Forelimb muscle (tissue), 1 donor: ENCODE measurements around the gene LCE7A. TPM values are rescaled to one million over a fixed set of nuclear protein-coding genes. Genes with fewer than 3 reads are reported as not detected.

ENCODE experiments used
- DNase-seq: peaks from one replicate; pipeline ENCODE4 v3.0.0-alpha.2; 2013; ENCODE audit warnings: low read depth
- polyA plus RNA-seq: library from polyadenylated mRNA; unstranded; fragments of 120-200 nt; gene quantifications from one replicate; pipeline ENCODE4 v1.2.1, GENCODE V29; 2013; ENCODE audit not compliant: insufficient read length

LCE7A gene
- polyA plus RNA-seq, 1 donor, result not detected

DNA sequence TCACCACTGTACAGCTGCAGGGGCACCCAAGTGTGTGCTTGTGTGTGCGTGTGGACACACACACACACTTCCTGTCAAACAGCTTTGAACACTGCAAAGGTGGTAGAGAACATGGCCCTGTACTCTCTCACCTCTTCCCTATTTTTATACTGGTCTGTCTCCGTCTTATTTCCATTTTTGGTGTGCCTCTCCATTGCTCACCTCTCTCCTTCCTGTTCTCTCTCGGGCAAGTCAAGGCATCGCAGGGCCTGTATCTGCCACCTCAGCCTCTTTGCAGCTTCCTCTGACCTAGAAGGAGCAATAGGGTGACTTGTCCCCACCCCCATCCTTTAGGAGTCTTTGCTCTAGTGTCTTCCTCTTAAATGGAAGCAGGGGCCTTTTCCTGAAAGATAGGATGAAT, 20.5 kb downstream of the LCE7A start:
- DNase-seq, result no peak

- no peak for DNase-seq
These were observed 21.1 kb downstream of the LCE7A start for GRCh38 chr1:152880907-152881306.

DNA sequence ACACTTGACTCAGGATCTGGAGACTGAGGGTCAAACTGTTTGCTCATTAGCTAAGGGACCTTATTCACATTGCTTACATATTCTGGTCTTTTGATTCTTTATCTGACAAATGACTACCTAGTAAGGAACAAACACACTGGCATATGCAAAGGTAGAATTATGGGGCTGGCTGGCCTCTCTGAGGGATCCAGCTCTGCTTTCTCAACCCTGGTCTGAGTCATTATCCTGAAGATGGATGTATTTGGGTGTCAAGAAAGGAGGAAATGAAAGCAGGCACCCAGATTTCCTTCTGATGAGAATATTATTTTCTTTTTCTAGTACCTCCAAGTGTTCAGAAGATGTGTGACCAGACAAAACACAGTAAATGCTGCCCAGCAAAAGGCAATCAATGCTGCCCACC, 24.3 kb downstream of the LCE7A start:
- DNase-seq, result no peak

DNA sequence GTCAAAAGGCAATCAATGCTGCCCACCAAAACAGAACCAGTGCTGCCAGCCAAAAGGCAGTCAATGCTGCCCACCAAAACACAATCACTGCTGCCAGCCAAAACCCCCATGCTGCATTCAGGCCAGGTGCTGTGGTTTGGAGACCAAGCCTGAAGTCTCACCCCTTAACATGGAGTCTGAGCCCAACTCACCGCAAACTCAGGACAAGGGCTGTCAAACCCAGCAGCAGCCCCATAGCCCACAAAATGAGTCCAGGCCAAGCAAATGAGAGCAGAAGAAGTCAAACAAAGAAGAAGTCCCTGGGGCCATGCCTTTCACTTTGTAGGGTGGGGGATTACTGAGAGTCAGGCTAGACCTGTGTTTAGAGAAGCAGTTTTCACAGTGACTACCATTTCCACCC, 24.7 kb downstream of the LCE7A start:
- DNase-seq, result no peak

DNA sequence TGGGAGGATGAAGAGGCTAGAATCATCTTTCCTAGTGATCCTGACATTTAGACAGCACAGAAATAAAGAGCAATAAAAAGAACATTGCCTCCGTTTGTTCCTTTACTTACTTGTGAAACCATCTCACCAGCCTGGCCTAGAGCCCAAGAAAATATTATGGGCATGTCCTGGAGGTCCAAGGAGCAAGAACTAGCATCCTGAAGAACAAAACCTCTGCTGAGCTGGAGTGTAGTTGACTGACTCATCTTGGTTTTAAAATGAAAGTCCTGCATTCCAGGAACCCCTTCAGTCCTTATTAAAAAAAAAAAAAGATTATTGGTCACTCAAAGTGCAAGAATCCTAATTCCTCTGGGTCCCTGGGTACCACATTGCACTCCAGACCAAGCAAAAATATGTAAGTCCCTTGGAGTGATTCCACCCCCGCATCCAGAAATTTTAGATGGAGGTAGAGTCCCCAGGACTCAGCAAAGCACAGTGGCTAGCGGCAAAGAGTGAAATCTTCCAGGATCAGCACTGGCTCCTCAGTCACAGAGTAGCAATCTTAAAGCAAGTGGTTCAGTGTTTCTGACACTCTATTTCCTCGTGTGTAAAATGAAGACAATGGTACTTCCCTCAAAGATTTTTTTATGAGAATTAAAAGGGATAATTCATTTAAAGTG, 25.3 kb downstream of the LCE7A start:
- DNase-seq, result no peak

GRCh38 chr1:152886085-152886484, 26.3 kb downstream of the LCE7A start:
- no peak for DNase-seq

- DNase-seq, result no peak
These were observed 27.1 kb downstream of the LCE7A start for GRCh38 chr1:152886758-152887409.

- no peak for DNase-seq
These were observed 28.3 kb downstream of the LCE7A start for GRCh38 chr1:152888126-152888525.

DNA sequence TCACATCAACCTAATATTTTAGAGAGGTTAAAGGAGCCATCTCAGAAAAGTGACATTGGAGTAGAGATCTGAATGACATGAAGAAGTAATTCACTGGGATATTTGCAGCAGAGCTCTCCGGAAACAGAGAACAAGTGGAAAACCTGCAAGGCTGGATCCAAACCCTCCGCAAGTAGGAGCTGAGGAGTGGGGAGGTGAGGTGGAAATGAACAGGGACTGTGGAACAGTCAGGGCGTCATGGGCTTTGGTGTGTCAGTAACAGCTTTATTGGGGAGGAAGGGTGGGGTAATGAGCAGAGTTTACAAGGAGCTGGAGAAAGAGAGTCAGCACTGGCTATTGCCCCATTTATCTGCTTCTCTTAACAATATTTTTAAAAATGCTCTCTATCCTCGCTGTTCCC, 39.2 kb downstream of the LCE7A start:
- DNase-seq, result no peak

DNA sequence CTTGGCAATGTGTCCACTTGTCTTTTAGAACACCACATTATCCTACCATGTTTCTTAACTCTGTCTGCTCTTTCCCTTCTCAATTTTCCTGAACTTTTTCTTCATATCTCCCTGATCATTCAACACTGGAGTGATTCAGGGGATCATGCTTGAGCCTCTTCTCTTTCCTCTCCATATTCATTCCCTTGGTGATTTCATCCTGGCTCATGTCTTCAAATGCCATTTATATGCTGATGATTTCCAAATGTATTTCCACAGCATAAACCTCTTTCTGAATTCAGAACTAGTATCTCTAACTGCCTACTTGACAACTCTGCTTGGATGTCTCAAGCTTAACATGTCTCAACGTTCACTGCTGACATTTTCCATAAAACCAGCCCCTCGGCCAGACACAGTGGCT, 40.1 kb downstream of the LCE7A start:
- no peak for DNase-seq

DNA sequence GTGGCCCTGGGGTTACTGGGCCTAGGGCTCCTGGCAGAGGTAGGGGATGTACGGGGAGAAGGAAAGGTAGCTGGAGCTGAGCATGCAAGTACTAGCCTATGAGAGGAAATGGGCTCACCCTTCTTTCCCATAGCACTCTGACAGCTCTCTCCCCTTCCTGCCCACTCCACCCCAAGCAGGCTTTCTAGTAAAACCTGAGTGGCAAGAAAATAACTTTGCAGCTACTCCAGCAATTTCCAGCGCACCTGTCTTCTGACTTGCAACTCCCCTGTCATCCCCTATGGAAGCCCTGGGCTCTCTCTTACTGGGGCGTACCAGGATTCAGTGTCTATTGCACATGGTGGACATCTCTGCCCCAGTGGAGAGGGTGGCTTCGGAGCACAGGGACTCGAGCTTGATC, 41.8 kb downstream of the LCE7A start:
- DNase-seq, result no peak

DNA sequence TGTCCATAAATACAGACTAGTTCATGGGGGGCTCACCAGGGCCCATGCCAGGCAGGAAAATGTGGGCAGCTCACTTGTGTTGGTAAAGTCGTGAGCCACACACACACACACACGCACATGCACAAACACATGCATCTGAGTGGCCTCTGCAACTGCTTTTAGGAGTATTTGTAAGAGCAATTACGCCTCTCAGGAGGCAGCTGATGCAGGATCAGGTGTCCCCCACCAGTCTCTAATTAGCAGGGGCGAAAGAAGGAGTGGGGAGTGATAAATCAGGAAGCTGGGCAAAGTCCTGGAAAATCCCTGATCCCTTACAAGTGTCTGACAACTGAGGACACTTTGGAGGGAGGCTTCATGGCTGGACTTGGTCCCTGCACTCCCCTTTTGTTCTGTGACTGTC, 42.8 kb downstream of the LCE7A start:
- DNase-seq, result no peak

GRCh38 chr1:152904688-152905440, 45.1 kb downstream of the LCE7A start:
- DNase-seq, result no peak

GRCh38 chr1:152906023-152906565, 46.3 kb downstream of the LCE7A start:
- DNase-seq, result no peak

GRCh38 chr1:152907686-152908601, 48.1 kb downstream of the LCE7A start, which contains the start of gene IVL:
TSS of gene IVL (plus strand) at chr1:152908546. CDS start at chr1:152909798, 1,252 bp downstream.
- no peak for DNase-seq

DNA sequence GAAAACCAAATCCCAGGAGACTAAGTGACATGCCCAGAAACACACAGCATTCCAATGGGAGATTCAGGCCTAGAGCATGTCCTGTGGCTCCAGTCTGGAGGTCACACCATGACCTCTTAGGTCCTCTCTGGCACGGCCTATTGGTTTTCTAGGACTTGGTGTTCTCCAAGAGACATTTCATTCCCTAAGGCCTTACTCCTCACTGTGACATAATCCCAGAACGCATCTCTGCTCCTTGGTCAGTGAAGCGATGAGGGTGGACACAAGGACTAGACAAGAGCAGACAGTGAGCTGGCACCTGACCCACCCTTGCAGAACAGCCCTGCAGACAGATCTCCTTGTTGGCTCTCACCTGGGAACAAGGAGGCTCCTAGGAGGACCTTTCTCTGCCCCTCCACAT, 49.4 kb downstream of the LCE7A start:
- DNase-seq, result no peak

Other genes with a start within 250 kb of the LCE7A start
- gene LCE3B, start 246.2 kb upstream of the LCE7A start, polyA plus RNA-seq, result not detected
- gene LCE3A, start 236.9 kb upstream of the LCE7A start, polyA plus RNA-seq, result not detected
- gene LCE2D, start 196.6 kb upstream of the LCE7A start, polyA plus RNA-seq, result not detected
- gene LCE2C, start 184.7 kb upstream of the LCE7A start, polyA plus RNA-seq, result not detected
- not detected for gene LCE2B, start 173.9 kb upstream of the LCE7A start, polyA plus RNA-seq
- not detected for gene LCE2A, start 161.7 kb upstream of the LCE7A start, polyA plus RNA-seq
- gene LCE4A, start 151.8 kb upstream of the LCE7A start, polyA plus RNA-seq, result not detected
- not detected for gene KPRP, start 102.0 kb upstream of the LCE7A start, polyA plus RNA-seq
- gene LCE1F, start 84.9 kb upstream of the LCE7A start, polyA plus RNA-seq, result not detected
- not detected for gene LCE1E, start 73.7 kb upstream of the LCE7A start, polyA plus RNA-seq
- gene LCE1D, start 63.3 kb upstream of the LCE7A start, polyA plus RNA-seq, result not detected
- not detected for gene LCE1C, start 53.3 kb upstream of the LCE7A start, polyA plus RNA-seq
- gene LCE1B, start 48.0 kb upstream of the LCE7A start, polyA plus RNA-seq, result not detected
- gene LCE1A, start 32.5 kb upstream of the LCE7A start, polyA plus RNA-seq, result not detected
- gene LCE6A, start 17.1 kb upstream of the LCE7A start, polyA plus RNA-seq, result not detected
- not detected for gene SMCP, start 18.3 kb downstream of the LCE7A start, polyA plus RNA-seq
- gene IVL, start 48.5 kb downstream of the LCE7A start, polyA plus RNA-seq, result not detected
- not detected for gene SPRR5, start 87.2 kb downstream of the LCE7A start, polyA plus RNA-seq
- gene SPRR4, start 110.7 kb downstream of the LCE7A start, polyA plus RNA-seq, result not detected
- gene SPRR1A, start 124.1 kb downstream of the LCE7A start, polyA plus RNA-seq, result not detected
- not detected for gene SPRR3, start 141.8 kb downstream of the LCE7A start, polyA plus RNA-seq
- gene SPRR1B, start 171.2 kb downstream of the LCE7A start, polyA plus RNA-seq, result not detected
- not detected for gene SPRR2D, start 181.1 kb downstream of the LCE7A start, polyA plus RNA-seq
- gene SPRR2A, start 197.5 kb downstream of the LCE7A start, polyA plus RNA-seq, result not detected
- not detected for gene SPRR2B, start 211.6 kb downstream of the LCE7A start, polyA plus RNA-seq
- gene SPRR2E, start 234.5 kb downstream of the LCE7A start, polyA plus RNA-seq, result not detected